Endothelial cell of umbilical vein (primary cell): ENCODE data around the gene GRIA4. TPM values are rescaled to one million over a fixed set of nuclear protein-coding genes. Genes with fewer than 3 reads are reported as not detected.

Experiments used
- BruUV-seq: library from RNA; stranded (reverse); fragments of 400-500 nt; replicated peaks from 2 replicates; lab custom pipeline; 2021; lab: Mats Ljungman, UMichigan
- CTCF ChIA-PET: fragments of 300-600, 350-600 bp; sonication (Branson Sonifier 250); formaldehyde crosslinking; loops from one replicate; lab custom pipeline; 2021; ENCODE audit warnings: antibody characterized with exemption, inconsistent platforms; lab: Charles Lee
- POLR2A ChIA-PET: fragments of 300-600, 350-600 bp; sonication (Branson Sonifier 250); formaldehyde crosslinking; loops from one replicate; lab custom pipeline; 2021; ENCODE audit warnings: antibody characterized with exemption, inconsistent platforms; lab: Charles Lee
- DNase-seq: peaks from one replicate; pipeline ENCODE4 v3.0.0-alpha.2; 2011; ENCODE audit warnings: low read depth, low spot score
- FAIRE-seq: peaks from 2 replicates; lab custom pipeline; 2011; peaks lifted over from hg19 to GRCh38; lab: Jason Lieb, UNC
- H2AFZ ChIP-seq: 2 replicates; pipeline ENCODE4 v1.6.0; 2012; ENCODE audit warnings: low read depth, low read length, control low read depth, inconsistent platforms
- H3K27ac ChIP-seq: 2 replicates; pipeline ENCODE4 v1.5.1; 2011; ENCODE audit warnings: low read depth, mild to moderate bottlenecking, control low read depth, low read length, moderate library complexity; ENCODE audit not compliant: insufficient read depth
- H3K27me3 ChIP-seq, 2 experiments: 2 replicates each; pipeline versions ENCODE4 v1.6.0 to v1.6.1; 2011; ENCODE audit warnings: low read length in 2 of 2, mixed read lengths in 1 of 2; ENCODE audit not compliant: control insufficient read depth in 2 of 2, insufficient read depth in 2 of 2
- H3K36me3 ChIP-seq, 2 experiments: 2 replicates in 1 of 2; 3 replicates in 1 of 2; pipeline ENCODE4 v1.5.1; 2011; ENCODE audit warnings: low read length in 2 of 2, mild to moderate bottlenecking in 1 of 2, moderate library complexity in 1 of 2; ENCODE audit not compliant: control insufficient read depth in 2 of 2, insufficient read depth in 2 of 2; ENCODE audit errors: extremely low read depth in 1 of 2
- H3K4me1 ChIP-seq: 3 replicates; pipeline ENCODE4 v1.5.1; 2011; ENCODE audit warnings: mild to moderate bottlenecking, low read length; ENCODE audit not compliant: control insufficient read depth, insufficient read depth; ENCODE audit errors: extremely low read depth
- H3K4me2 ChIP-seq: 2 replicates; pipeline ENCODE4 v1.6.1; 2011; ENCODE audit warnings: low read length, control low read depth, mixed read lengths; ENCODE audit not compliant: insufficient read depth
- H3K4me3 ChIP-seq, 3 experiments: fragments of 200-600 bp in 1 of 3; sonication (generic), shearing (Covaris generic) in 1 of 3; replicated peaks in 1 of 3; 2 replicates each; pipeline ENCODE4 v1.5.1; 2011 to 2016; ENCODE audit warnings: control low read depth in 3 of 3, low read length in 3 of 3, mild to moderate bottlenecking in 2 of 3, inconsistent platforms in 1 of 3, low read depth in 1 of 3, moderate library complexity in 1 of 3; ENCODE audit not compliant: insufficient read depth in 1 of 3
- H3K79me2 ChIP-seq: 2 replicates; pipeline ENCODE4 v1.6.0; 2012; ENCODE audit warnings: low read length, inconsistent platforms; ENCODE audit not compliant: control insufficient read depth, insufficient read depth
- H3K9ac ChIP-seq: replicated peaks from 2 replicates; pipeline ENCODE3; 2011; ENCODE audit warnings: low read length, control low read depth; ENCODE audit not compliant: insufficient read depth; ENCODE audit errors: extremely low read depth
- H3K9me1 ChIP-seq: replicated peaks from 3 replicates; pipeline ENCODE4 v1.6.0; 2011; ENCODE audit warnings: mild to moderate bottlenecking, low read length; ENCODE audit not compliant: control insufficient read depth, insufficient read depth; ENCODE audit errors: extremely low read depth
- H3K9me3 ChIP-seq: replicated peaks from 2 replicates; pipeline ENCODE4 v1.5.1; 2012; ENCODE audit warnings: low read length, inconsistent platforms; ENCODE audit not compliant: control insufficient read depth, insufficient read depth
- H4K20me1 ChIP-seq: replicated peaks from 2 replicates; pipeline ENCODE3; 2011; ENCODE audit warnings: mild to moderate bottlenecking, low read length; ENCODE audit not compliant: control insufficient read depth, insufficient read depth; ENCODE audit errors: extremely low read depth
- EZH2 ChIP-seq: IDR thresholded peaks from 2 replicates; pipeline ENCODE4 v1.6.1; 2012; ENCODE audit warnings: borderline replicate concordance, low read depth, mild to moderate bottlenecking, moderate library complexity, low read length, inconsistent platforms; ENCODE audit not compliant: severe bottlenecking
- FOS ChIP-seq: IDR thresholded peaks from 2 replicates; pipeline ENCODE4 v1.6.1; 2011; ENCODE audit warnings: mild to moderate bottlenecking, low read length, moderate library complexity, borderline replicate concordance; ENCODE audit not compliant: insufficient read depth
- GATA2 ChIP-seq: IDR thresholded peaks from 2 replicates; pipeline ENCODE4 v1.7.0; 2011; ENCODE audit warnings: low read depth, mild to moderate bottlenecking, moderate library complexity, mixed read lengths, low read length; ENCODE audit not compliant: insufficient read length, insufficient read depth
- JUN ChIP-seq: IDR thresholded peaks from 2 replicates; pipeline ENCODE4 v1.6.1; 2011; ENCODE audit warnings: borderline replicate concordance, low read depth; ENCODE audit not compliant: insufficient read length, insufficient read depth
- MYC ChIP-seq: IDR thresholded peaks from one replicate; pipeline ENCODE4 v1.6.1; 2011; ENCODE audit warnings: mild to moderate bottlenecking, low read depth, low read length
- POLR2A ChIP-seq: IDR thresholded peaks from 2 replicates; pipeline ENCODE4 v1.6.1; 2012; ENCODE audit warnings: low read depth, mild to moderate bottlenecking, control low read depth, low read length
- POLR2AphosphoS5 ChIP-seq: IDR thresholded peaks from 2 replicates; pipeline ENCODE4 v1.6.1; 2012; ENCODE audit warnings: low read depth, mild to moderate bottlenecking, control low read depth, low read length, moderate library complexity; ENCODE audit not compliant: insufficient read depth
- dilution Hi-C: fragments of 300-500 bp; cut with MboI; formaldehyde crosslinking; loops from one replicate; pipeline ENCODE4 v1.15.0; 2019; ENCODE audit warnings: low sequenced_read_pairs; ENCODE audit not compliant: extremely low pct_ligation_motif_present
- intact Hi-C: fragments of 100-400 bp; cut with micrococcal nuclease; formaldehyde crosslinking; loops from one replicate; pipeline ENCODE4 v1.10.0; 2022
- polyA plus RNA-seq, 4 experiments: library from polyadenylated mRNA; depleted of rRNA in 3 of 4; stranded (reverse) in 3 of 4; unstranded in 1 of 4; fragments of >200 nt; gene quantifications; 2 replicates each; pipeline versions ENCODE4 v1.2.1 to v1.2.3, GENCODE V29; 2011 to 2012; ENCODE audit warnings: missing spikeins in 1 of 4
- total RNA-seq: library from RNA; stranded (reverse); gene quantifications from 2 replicates; pipeline ENCODE4 v1.2.3, GENCODE V29; 2021
- TF ChIP-seq, protein P1 (sequence below), 2 donors: IDR thresholded peaks; 1 replicate in 1 of 2; 2 replicates in 1 of 2; pipeline ENCODE4 v1.5.1; 2011; ENCODE audit warnings: low read length in 2 of 2, mild to moderate bottlenecking in 2 of 2, moderate library complexity in 2 of 2, control low read depth in 1 of 2, inconsistent platforms in 1 of 2, low read depth in 1 of 2; ENCODE audit not compliant: insufficient read depth in 1 of 2; ENCODE audit errors: extremely low read depth in 1 of 2
- TF ChIP-seq, protein P2 (sequence below): IDR thresholded peaks from 2 replicates; pipeline ENCODE4 v1.6.1; 2011; ENCODE audit not compliant: insufficient read depth, insufficient read length

The GRIA4 gene
- total and polyA plus RNA-seq, 2 donors (not counting 3 experiments of a cell fraction or from before 2014, with no cell fraction given): not detected

GRCh38 chr11:105644839-105645573 is 35.1 kb downstream of the GRIA4 start:
- TF ChIP-seq, protein P1, sequence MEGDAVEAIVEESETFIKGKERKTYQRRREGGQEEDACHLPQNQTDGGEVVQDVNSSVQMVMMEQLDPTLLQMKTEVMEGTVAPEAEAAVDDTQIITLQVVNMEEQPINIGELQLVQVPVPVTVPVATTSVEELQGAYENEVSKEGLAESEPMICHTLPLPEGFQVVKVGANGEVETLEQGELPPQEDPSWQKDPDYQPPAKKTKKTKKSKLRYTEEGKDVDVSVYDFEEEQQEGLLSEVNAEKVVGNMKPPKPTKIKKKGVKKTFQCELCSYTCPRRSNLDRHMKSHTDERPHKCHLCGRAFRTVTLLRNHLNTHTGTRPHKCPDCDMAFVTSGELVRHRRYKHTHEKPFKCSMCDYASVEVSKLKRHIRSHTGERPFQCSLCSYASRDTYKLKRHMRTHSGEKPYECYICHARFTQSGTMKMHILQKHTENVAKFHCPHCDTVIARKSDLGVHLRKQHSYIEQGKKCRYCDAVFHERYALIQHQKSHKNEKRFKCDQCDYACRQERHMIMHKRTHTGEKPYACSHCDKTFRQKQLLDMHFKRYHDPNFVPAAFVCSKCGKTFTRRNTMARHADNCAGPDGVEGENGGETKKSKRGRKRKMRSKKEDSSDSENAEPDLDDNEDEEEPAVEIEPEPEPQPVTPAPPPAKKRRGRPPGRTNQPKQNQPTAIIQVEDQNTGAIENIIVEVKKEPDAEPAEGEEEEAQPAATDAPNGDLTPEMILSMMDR (IDR thresholded peaks at IDR 0.05; ENCODE audit: extremely low read depth in 1 of 2, insufficient read depth in 1 of 2, low read depth in 1 of 2, low read length in 2 of 2): no peak
- TF ChIP-seq EZH2: no peak
- TF ChIP-seq GATA2: no peak
- TF ChIP-seq FOS: no peak
- TF ChIP-seq POLR2A: no peak
- TF ChIP-seq, protein P2, sequence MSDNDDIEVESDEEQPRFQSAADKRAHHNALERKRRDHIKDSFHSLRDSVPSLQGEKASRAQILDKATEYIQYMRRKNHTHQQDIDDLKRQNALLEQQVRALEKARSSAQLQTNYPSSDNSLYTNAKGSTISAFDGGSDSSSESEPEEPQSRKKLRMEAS: no peak
- no peak for TF ChIP-seq POLR2AphosphoS5
- no peak for TF ChIP-seq MYC
- TF ChIP-seq JUN: no peak
- Histone ChIP-seq H4K20me1 (no peaks in the 10 kb centered on the region), H3K9me3 (no peaks in the 10 kb centered on the region), H3K27ac (no peak overlapping the region), H3K4me1 (no peaks in the 10 kb centered on the region), H3K4me2 (no peak overlapping the region), H3K9ac (no peak overlapping the region), H3K4me3 (no peak overlapping the region), H3K9me1 (no peaks in the 10 kb centered on the region), H3K36me3 (no peaks in the 10 kb centered on the region), H2AFZ (no peak overlapping the region), H3K27me3 (no peaks in the 10 kb centered on the region), H3K79me2 (no peaks in the 10 kb centered on the region)
- DNase-seq (no peak), FAIRE-seq (no peak)
- ChIA-PET POLR2A (no interaction called here), CTCF (no interaction called here)
- no TSS peak for BruUV-seq
- dilution Hi-C loops (no loop called here), intact Hi-C loops (no loop called here)
